C1 segment of cervical spinal cord (tissue), 14 donors: ENCODE measurements around the gene NTNG1.
"Not testable (repeated sequence)": the region's sequence is repeated elsewhere in the genome, so short reads cannot be mapped to it uniquely, and the experiment has no call there.

Experiments
- DNase-seq, 14 donors: peaks; one replicate each; lab custom pipeline; 2025; lab: John Stamatoyannopoulos, UW

NTNG1 gene

DNA sequence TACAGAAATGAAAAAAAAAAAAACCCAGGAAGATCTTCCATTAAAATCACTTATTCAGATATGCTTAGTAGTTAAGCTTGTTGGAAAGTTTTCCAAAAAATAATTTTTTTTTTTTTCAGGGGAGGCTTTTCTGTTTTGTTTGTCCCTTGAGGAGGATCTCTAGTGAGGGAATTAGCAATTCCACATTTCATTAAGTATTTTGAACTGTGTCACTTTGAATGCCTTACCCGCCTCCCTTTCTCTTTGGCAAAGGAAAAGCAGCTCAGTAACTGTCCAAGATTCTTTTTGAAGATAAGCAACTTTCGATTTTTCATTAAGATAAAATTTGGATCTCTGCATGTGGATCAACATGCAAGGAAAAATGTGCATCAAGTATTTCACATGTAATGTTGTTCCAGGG lies 1.8 kb downstream of the NTNG1 start:
- DNase-seq = no peak

DNA sequence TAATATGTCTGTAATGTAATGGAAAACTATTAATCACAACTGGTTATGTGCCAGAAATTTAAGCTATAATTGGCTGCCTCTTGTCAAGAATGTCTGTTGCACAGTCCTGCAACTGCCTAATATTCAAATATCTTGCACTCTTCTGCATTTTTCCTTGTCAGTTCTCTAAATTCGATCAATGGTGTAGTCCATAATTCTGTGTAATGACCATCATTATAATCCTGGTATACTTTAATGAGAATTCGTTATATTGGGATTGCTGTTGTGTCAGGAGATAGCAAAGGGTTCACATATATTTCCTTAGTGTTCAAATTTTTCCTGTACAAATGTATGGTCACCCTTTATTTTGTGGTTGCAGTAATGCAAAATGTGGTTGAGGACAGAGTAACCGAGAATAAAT lies 4.8 kb downstream of the NTNG1 start:
- DNase-seq = no peak

DNA sequence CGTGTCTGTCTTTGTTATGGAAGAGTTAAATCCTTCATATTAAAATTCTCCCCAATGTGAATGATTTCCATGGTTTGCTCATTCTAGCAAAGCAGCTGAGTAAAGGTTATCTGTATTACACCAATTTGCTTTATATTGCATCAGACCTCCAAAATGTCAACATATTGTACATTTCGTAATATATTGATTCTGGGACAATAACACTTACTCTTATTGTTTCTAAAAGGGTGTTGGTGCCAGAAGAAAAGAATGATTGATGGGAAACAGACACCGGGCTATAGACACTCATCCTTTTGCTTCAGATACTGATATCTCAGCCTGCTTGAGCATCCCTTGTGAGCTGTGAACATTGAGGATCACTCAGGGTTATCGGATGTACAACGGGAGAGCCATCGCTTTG lies 7.0 kb downstream of the NTNG1 start:
- DNase-seq = no peak

DNA sequence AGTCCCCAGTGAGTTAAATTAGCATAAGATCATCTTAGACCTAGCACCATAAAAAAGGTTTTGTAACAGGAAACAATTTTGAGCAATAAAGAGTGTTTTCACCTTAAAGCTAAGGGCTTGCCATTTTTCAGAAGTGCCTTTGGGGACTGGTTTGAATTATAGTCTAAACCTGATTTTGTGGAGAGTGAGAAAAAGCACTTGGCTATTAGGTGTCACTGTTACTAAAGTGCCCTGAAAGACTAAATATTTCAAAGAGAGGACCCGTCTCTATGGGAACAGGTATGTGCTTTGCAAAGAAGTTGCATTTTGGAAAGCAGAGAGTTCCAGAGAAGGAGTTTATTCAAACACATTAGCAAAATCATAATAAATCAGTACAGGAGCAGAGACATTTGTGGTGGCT lies 9.1 kb downstream of the NTNG1 start:
- DNase-seq = no peak

DNA sequence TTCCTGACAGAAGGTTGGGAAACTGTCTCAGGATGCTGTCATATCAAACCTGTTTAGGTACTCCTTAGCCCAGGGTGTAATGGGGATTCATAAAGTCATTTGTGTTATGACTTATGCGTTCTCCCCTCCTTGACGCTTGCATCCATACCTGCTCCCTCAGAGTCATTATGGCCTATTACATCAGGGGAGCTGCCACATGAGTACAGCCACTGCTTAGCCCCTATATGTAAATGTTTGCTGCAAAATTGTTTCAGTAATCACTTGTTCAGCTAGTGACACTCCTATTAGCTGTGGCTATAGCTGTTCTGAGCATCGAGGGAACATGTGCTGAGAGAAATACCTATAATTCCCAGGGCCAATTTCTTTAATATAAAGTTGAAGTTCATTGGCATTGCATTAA lies 10.5 kb downstream of the NTNG1 start:
- DNase-seq = no peak

DNA sequence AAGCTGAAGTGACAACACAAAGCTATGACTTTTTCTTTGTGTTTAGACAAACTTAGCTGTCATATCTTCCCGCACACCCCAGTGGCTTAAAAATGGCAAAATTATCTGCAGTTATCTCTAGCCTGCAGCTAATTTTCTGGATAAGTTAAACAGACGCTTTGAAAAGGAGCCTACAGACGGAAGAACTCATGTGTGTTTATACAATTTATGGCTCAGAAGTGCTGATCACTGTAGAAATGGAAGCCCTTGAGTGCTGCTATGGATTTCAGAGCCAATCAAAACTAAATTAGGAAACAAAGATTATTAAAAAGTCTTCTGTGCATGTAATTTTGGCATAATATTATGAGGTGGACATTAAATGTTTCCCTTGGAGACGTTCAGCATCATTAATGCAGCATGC lies 11.6 kb downstream of the NTNG1 start:
- no peak for DNase-seq

DNA sequence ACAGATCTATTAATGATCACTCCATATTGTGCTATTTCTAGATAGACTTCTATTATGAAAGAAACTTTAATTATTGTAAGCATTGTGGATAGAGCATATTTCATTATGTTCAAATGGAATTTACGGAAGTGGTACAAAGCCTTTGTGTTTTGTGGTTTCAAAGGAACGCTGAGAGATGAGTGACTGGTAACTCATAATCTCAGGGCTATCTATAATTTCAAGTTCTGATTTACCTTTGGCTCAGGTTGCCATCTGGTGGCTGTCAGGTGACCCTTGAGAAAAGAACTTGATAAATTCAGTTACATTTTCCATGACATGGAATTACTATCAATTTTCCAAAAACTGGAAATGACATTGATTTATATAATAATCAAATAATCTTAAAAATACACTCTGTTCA lies 12.2 kb downstream of the NTNG1 start:
- no peak for DNase-seq

DNA sequence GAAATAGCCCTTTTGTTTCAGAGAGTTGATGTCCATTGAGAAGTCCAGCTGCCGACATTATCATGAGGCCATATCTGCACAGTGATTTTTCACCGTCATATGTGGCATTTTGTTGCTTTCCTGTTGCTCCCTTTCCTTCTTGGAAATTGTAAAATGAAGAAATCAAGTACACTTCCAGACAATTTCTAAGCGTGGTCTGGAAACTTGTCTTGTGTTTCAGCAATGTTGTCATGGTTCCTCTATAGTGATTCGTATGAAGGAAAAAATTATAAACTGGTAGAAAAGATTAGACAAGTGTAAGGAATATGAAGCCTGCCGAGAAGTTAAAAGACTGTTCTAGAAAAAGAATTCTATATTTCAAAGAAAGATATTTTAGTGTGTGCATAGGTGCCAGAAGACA lies 17.7 kb downstream of the NTNG1 start:
- DNase-seq = no peak

DNA sequence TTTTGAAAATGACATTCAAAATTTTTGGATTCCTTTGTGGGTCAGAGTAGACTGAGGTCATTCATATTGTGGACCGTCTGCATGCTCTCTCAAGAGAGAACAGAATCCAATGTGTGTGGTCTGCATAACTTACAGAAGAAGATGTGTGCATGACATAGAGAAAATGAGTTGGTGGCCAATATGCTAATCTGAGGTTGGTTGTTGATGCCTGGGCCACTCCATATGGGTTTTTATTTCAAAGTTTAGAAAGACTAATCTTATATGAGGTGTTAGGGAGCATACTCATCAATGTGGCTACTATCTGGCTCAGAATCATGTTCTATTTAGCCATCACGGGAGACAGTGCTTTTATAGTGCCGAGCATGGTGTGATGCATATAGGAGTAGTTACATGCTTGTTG lies 18.2 kb downstream of the NTNG1 start:
- no peak for DNase-seq

DNA sequence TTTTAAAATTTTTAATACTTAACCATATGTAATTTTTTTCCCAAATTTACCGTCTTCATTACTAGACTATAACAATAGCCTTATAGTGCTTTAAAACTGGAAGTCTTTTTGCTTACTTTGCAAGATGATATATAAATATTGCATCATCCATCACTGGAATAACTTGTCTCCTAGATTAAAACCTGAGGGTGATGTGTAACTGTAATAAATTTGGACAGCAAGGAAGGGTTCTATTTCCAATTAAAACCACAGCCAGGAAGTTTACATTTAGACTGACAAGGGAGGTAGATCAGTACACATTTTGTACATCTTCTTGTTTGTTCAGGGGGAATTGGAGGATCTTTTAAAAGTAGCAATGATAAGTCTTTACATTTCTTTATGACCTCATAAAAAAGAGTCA lies 21.9 kb downstream of the NTNG1 start:
- no peak for DNase-seq

DNA sequence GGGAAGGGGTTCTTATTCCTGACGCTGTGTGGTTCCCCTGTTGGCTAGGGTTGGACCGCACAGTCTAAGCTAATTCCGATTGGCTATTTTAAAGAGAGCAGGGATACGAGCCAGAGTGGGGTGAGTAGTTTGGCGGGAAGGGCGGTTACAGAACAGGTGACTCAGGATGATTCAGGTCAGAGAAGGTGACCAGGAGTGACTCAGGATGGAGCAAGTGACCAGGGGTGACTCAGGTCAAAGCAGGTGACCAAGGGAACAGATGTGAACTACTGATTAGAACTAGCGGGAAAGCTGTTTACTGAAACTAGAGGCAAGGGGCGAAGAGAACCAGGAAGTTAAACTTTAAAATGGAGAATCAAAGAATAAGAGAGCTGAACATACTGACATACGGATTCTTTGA lies 24.1 kb downstream of the NTNG1 start:
- not testable (repeated sequence) for DNase-seq

DNA sequence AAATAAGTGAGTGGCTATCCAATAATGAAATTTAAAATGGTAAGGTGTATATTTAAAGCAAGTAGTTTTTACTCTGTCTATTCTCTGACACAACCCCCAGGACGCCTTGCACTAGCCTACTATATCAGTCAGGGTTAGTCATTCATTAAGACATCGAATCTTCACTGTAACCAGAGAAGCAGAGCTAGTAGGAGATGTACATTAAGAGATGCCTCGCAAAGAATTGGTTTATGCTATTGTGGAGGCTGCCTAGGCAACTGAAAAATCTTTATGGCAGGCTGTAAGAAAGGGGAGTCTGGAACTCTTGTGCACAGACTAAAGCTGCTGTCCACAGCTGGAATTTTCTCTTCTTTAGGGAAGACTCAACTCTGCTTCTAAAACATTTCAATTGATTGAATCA lies 28.8 kb downstream of the NTNG1 start:
- no peak for DNase-seq

DNA sequence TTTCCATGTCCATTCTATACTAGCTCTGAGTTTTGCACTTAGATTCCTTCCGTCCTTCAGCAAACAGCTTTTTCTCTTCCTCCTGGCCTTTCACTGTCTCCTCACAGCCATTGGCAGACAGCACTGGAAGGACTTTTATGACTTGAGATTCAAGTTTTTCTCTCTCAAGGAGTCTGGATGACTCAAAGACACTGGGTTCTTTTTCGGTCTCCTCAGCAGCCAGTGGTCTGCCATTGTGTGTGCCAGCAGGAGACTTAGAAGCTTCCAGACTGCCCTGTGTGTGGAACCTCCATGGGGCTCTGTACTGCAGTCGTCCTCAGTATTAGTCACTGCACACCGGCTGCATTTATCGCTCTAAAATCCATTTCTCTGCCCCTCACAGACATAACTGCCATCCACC lies 30.5 kb downstream of the NTNG1 start:
- DNase-seq = peak in 8 of 14 donors; percentile 1 to 43 (median 10)

DNA sequence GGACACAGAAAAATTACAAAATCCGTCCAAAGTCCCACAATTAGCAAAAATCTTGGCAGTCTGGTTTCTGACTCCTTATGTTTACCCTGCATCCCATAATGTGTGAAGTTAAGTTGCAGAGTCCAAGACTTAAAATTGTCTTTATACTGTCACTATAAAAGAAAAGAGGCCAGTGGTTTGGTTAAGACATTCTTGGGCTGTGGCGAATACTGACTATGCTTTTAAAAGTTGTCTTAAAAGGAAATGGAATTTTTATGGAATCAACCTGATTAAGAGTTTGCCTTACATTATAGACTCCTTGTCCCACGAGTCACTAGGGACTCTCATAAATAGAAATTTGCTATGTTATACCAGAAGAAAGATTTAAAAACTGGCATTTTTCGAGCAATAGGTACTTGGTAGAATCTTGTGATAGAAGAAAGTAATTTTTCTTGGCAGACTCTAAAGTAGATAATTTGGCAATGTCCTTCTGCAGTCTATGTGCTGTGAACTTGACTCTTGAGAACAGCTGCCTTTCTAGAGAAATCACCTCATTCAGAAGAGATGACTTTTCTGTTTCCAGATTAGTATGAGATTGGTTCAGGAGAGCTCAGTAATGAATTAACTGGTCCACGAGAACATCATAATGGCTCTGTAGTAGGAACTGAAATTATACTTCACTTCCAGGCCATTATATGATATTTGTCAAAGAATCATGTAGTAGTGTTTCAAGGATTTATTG lies 31.8 kb downstream of the NTNG1 start:
- no peak for DNase-seq

DNA sequence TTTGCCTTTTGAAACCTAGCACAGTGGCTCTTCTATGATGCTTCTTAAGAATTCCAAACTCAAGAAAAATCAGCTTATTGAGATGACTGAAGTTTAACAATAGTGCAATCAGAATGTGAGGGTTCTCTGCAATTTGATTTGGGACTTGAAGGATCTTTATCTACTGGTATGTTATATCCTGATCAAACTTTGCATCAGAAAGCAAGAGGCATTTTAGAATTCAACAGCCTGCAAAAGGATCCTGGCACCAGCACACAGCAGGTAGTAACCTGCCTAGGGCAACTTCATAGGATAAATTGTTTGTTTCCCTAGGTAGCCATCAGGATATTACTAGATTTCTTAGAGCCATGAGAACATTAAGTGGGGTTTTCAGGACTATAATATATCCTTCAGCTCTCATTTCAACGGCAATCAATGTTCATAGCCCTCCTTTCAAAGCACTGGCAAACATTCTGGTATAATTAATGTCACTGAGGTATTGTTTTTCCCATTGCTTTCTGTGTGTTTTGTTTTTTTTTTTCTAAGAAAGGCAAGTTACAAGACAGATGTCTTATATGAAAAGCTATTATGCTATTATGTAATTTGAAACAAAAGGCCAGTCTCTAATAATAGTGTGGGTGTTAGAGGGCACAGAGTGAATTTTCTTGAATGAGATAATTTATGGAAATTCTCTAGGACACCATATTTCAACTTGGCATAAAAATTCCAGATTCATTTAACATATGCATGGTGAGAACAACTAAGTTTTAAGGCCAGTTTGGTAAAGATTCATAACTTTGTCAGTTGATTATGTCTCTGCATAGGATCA lies 34.5 kb downstream of the NTNG1 start:
- no peak for DNase-seq

DNA sequence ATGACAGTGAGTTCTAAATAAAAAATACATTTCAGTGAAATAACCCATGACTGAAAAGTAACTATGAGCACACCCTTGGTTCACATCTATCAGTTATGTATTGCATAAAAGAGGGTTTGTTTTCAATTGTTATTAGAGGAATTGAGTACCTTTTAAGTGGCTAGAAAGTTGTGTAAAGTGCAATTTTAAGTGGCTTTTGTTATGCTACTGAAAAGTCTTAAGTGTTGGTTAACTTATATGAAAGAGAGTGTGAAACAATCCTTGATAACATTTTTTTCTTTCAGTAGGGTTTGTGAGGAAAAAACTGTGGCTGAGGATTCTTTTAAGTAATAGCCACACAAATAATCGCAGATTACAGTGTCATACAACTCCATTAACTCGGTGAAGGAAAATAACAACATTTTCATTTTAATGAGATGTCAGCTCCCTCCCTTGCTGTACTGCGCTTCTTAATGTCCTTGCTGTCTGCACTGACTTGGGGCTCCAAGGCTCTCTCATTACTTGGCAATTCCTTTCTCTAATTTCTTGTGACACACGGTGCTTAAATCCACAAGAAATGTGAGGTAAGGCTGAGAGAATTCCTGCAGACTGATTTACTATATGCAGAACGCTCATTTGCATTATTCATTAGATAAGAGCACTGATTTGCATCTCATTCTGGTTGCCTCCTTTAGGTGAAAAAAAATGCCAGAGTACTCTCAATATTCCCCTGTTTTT lies 40.6 kb downstream of the NTNG1 start:
- no peak for DNase-seq

DNA sequence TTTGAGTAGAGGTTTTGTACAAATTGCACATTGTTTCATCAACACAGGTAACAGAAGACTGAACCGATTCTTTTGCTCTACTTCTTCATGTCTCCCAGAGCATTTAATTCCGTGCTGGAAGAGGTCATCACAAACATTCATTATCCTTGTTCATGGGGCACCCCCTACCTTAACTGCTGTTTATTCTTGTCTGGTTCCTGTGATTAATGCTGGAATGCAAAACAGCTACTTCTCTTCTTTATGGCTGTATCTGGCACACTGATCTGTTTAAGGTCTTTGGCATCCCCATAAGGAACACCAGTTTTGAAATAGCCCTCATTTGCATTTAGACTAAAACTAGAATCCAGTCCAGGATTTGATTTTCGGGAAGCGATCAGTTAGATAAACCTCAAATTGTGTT lies 42.2 kb downstream of the NTNG1 start:
- no peak for DNase-seq

DNA sequence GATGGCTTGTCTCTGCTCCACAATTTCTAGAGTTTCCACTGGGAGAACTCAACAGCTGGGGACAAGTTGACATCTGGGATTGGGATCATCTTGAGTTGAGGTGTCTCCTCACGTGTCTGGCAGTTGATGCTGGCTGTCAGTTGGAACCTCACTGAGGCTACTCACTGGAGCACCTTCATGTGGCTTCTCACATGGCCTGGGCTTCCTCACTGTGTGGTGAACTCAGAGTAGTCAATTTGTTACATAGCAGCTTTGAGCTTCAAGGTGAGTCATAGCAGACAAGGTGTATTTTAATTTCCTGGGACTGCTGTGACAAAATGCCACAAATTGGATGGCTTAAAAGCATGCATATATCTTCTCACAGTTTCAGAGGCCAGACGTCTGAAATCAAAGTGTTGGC lies 44.0 kb downstream of the NTNG1 start:
- no peak for DNase-seq

DNA sequence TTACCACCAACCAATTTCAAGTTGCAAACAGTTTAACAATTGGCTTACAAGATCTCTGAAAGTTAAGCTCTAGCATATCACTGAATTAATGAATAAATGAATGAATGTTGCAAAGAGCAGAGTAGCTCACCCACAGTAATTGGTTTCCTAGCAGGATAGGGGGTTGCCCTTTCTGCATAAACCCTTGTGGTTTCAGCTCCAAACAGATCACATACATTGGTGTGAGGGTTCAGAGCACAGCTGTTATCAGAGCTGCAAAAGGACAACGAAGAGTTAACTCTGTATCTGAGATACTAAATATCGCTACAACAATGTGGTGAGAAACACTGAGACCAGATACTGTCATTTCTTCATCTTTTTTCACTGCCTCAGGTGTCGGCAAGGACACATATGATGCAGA lies 46.6 kb downstream of the NTNG1 start:
- DNase-seq = no peak

DNA sequence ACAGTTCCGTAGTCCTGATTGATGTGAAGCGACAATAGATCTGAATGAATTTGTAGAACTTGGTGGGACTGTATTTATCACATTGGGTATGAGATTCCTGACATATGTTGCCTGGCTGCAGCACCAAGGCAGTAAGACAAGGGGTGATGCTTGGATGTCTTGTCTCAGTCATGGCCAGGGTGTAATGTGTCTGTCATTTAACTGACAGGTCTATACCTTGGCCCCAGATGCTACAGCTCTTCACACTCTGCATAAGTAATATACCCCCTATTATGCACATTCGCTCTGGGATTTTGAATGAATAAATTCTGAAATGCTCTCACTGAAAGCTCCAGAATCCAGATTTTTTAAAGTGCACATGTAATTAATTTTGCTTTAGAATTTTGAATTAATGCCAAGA lies 47.3 kb downstream of the NTNG1 start:
- no peak for DNase-seq

DNA sequence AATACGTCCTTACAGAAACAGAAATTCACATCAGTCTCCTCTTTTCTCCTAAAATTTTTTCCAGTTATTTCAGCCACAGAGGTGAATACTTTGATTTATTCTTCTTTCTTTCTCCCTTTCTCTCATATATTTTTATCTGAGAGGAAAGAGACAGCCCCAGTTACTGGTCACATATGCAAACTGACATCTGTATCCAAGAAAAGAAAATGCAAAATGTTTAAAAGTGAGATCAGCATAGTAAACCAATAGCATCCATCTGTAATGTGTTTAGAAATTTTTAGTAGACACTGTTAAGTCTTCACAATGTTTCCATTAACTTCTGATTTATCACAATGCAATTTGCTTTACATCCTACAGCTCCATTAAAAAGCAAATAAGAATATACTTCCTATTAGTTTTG lies 53.5 kb downstream of the NTNG1 start:
- DNase-seq = no peak

DNA sequence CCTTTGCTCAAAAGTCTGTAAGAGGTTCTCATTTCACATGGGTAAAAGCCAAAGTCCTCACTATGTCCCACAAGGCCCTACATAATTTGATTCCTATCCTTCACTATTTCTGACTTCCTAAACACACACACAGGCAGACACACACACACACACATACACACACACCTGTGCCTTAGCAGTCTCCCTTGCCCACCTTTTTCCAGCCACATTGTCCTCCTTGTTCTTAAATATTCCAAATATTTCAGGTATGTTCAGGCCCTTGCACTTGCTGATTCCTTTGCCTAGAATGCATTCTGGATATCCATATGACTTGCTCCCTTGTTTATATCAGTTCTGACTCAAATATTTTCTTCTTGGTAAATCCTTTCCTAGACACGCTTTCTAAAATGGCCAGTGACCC lies 54.6 kb downstream of the NTNG1 start:
- no peak for DNase-seq
